ENCODE data around the gene PDZD2.

DNA sequence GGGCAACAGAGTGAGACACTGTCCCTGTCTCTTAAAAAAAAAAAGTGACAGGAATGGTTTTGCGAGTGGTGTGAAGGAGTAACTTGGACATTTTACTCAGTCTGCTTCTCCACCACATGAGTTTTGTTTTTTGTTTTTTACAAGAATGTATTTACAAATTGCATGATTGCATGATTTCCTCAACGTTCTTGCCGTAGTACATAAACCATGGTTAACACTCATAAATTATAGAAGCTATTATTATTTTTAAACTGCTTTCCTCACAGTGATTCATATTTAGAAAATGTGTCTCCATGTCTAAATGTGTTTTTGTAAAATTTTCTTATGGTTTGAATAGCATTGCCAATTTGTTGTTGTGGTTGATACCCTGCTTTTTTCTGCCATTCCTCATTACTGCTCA lies 315.2 kb downstream of the PDZD2 start:
- TF ChIP-seq, protein P1, sequence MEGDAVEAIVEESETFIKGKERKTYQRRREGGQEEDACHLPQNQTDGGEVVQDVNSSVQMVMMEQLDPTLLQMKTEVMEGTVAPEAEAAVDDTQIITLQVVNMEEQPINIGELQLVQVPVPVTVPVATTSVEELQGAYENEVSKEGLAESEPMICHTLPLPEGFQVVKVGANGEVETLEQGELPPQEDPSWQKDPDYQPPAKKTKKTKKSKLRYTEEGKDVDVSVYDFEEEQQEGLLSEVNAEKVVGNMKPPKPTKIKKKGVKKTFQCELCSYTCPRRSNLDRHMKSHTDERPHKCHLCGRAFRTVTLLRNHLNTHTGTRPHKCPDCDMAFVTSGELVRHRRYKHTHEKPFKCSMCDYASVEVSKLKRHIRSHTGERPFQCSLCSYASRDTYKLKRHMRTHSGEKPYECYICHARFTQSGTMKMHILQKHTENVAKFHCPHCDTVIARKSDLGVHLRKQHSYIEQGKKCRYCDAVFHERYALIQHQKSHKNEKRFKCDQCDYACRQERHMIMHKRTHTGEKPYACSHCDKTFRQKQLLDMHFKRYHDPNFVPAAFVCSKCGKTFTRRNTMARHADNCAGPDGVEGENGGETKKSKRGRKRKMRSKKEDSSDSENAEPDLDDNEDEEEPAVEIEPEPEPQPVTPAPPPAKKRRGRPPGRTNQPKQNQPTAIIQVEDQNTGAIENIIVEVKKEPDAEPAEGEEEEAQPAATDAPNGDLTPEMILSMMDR (IDR thresholded peaks at IDR 0.05): no peak
- TF ChIP-seq EP300 (IDR thresholded peaks at IDR 0.05): no peak
